OCI-LY1 (cell line): ENCODE measurements around the gene MYCBP2.

Experiments used
- H2AFZ ChIP-seq: fragments of 200-600 bp; sonication (generic), shearing (Covaris generic); 2 replicates; pipeline ENCODE4 v1.6.0; 2014; ENCODE audit warnings: antibody characterized with exemption, mild to moderate bottlenecking, low read length
- H3F3A ChIP-seq: fragments of 200-600 bp; sonication (generic), shearing (Covaris generic); 2 replicates; pipeline ENCODE4 v1.6.0; 2014; ENCODE audit warnings: mild to moderate bottlenecking, antibody characterized with exemption, low read length, moderate library complexity; ENCODE audit not compliant: insufficient read depth
- H3K27ac ChIP-seq: fragments of 200-600 bp; sonication (generic); 2 replicates; pipeline ENCODE4 v1.5.1; 2014; ENCODE audit warnings: low read length, mixed run types, mild to moderate bottlenecking, low read depth; ENCODE audit not compliant: poor library complexity, severe bottlenecking
- H3K27me3 ChIP-seq: fragments of 200-600 bp; sonication (generic); 2 replicates; pipeline ENCODE4 v1.6.0; 2014; ENCODE audit warnings: antibody characterized with exemption, mild to moderate bottlenecking, low read length, moderate library complexity; ENCODE audit not compliant: insufficient read depth
- H3K36me3 ChIP-seq: fragments of 200-600 bp; sonication (generic); 2 replicates; pipeline ENCODE4 v1.6.1; 2014; ENCODE audit warnings: mild to moderate bottlenecking, antibody characterized with exemption, low read length, moderate library complexity, mixed read lengths; ENCODE audit not compliant: insufficient read depth
- H3K4me1 ChIP-seq: fragments of 200-600 bp; sonication (generic); 2 replicates; pipeline ENCODE4 v1.5.1; 2014; ENCODE audit warnings: mild to moderate bottlenecking, low read length, moderate library complexity; ENCODE audit not compliant: insufficient read depth, severe bottlenecking
- H3K4me2 ChIP-seq: fragments of 200-600 bp; sonication (generic), shearing (Covaris generic); 2 replicates; pipeline ENCODE4 v1.6.1; 2014; ENCODE audit warnings: low read length
- H3K4me3 ChIP-seq: fragments of 200-600 bp; sonication (generic); 2 replicates; pipeline ENCODE4 v1.5.1; 2014; ENCODE audit warnings: low read length, low read depth, mild to moderate bottlenecking, mixed read lengths; ENCODE audit not compliant: poor library complexity, severe bottlenecking
- H3K79me2 ChIP-seq: fragments of 200-600 bp; shearing (Covaris generic); 2 replicates; pipeline ENCODE4 v1.6.1; 2016; ENCODE audit warnings: mixed run types, low read length, mixed read lengths; ENCODE audit not compliant: insufficient read depth
- H3K9ac ChIP-seq: fragments of 200-600 bp; sonication (generic), shearing (Covaris generic); 2 replicates; pipeline ENCODE4 v1.6.1; 2014; ENCODE audit warnings: mild to moderate bottlenecking, low read length, mixed read lengths
- H3K9me2 ChIP-seq: fragments of 200-600 bp; sonication (generic), shearing (Covaris generic); 2 replicates; pipeline ENCODE4 v1.6.1; 2014; ENCODE audit warnings: low read depth, mild to moderate bottlenecking, low read length, mixed read lengths
- H3K9me3 ChIP-seq: fragments of 200-600 bp; shearing (Covaris generic); 2 replicates; pipeline ENCODE4 v1.6.1; 2014; ENCODE audit warnings: low read length, mixed read lengths
- H4K20me1 ChIP-seq: fragments of 200-600 bp; sonication (generic), shearing (Covaris generic); 2 replicates; pipeline ENCODE4 v1.6.0; 2016; ENCODE audit warnings: mild to moderate bottlenecking, low read length; ENCODE audit not compliant: insufficient read depth
- CTCF ChIP-seq: fragments of 200-600 bp; sonication (generic), shearing (Covaris generic); IDR thresholded peaks from 2 replicates; pipeline ENCODE4 v1.5.1; 2017; ENCODE audit warnings: mild to moderate bottlenecking, antibody characterized with exemption, low read length, moderate library complexity, mixed read lengths
- EZH2 ChIP-seq: fragments of 200-600 bp; sonication (generic), shearing (Covaris generic); IDR thresholded peaks from 2 replicates; pipeline ENCODE4 v1.8.0; 2017; ENCODE audit warnings: borderline replicate concordance, mixed run types, mild to moderate bottlenecking, antibody characterized with exemption, low read length, moderate library complexity, mixed read lengths

Gene MYCBP2

GRCh38 chr13:77235456-77236022, 91.4 kb downstream of the MYCBP2 start:
- H4K20me1 ChIP-seq: no peaks in the 10 kb centered on the region
- no peaks in the 10 kb centered on the region; the same call in none of the 2 replicates for H3K9me2 ChIP-seq
- no peaks in the 10 kb centered on the region for H3K4me1 ChIP-seq
- H3K4me3 ChIP-seq: no peak overlapping the region
- H3K27ac ChIP-seq: no peak overlapping the region
- H3K27me3 ChIP-seq: no peaks in the 10 kb centered on the region
- no peaks in the 10 kb centered on the region for H3K9me3 ChIP-seq
- no peak overlapping the region for H2AFZ ChIP-seq
- H3K79me2 ChIP-seq: no peaks in the 10 kb centered on the region
- H3F3A ChIP-seq: no peaks in the 10 kb centered on the region
- H3K36me3 ChIP-seq: peaks cover 66% of the 10 kb centered on the region
- TF ChIP-seq EZH2 (no peak), CTCF (no peak)
- H3K4me2 ChIP-seq: no peak overlapping the region
- no peak overlapping the region for H3K9ac ChIP-seq

- Histone ChIP-seq H3F3A (no peaks in the 10 kb centered on the region; the same call in 1 of the 2 replicates), H3K4me3 (no peak overlapping the region), H3K27me3 (no peaks in the 10 kb centered on the region), H3K4me1 (no peaks in the 10 kb centered on the region), H3K27ac (no peak overlapping the region), H3K9me2 (no peaks in the 10 kb centered on the region; the same call in none of the 2 replicates), H3K9ac (no peak overlapping the region), H3K79me2 (no peaks in the 10 kb centered on the region), H3K4me2 (no peak overlapping the region), H2AFZ (no peak overlapping the region), H3K36me3 (peaks cover 62% of the 10 kb centered on the region), H3K9me3 (no peaks in the 10 kb centered on the region), H4K20me1 (no peaks in the 10 kb centered on the region)
- TF ChIP-seq EZH2 (no peak), CTCF (no peak)
Measured at GRCh38 chr13:77233159-77233558, 93.7 kb downstream of the MYCBP2 start.

GRCh38 chr13:77230560-77230959, 96.3 kb downstream of the MYCBP2 start:
- Histone ChIP-seq H3K9ac (no peak overlapping the region), H4K20me1 (no peaks in the 10 kb centered on the region), H3K79me2 (no peaks in the 10 kb centered on the region), H3K9me2 (no peaks in the 10 kb centered on the region; the same call in 1 of the 2 replicates), H3K9me3 (no peaks in the 10 kb centered on the region), H3K4me1 (no peaks in the 10 kb centered on the region), H3K27me3 (no peaks in the 10 kb centered on the region), H3F3A (no peaks in the 10 kb centered on the region; the same call in 1 of the 2 replicates), H2AFZ (no peak overlapping the region), H3K36me3 (peaks cover 52% of the 10 kb centered on the region), H3K27ac (no peak overlapping the region), H3K4me2 (no peak overlapping the region), H3K4me3 (no peak overlapping the region)
- TF ChIP-seq EZH2 (no peak), CTCF (no peak)
